OCI-M1 (cell line): ENCODE results near the gene TFB1M.
"Not testable (repeated sequence)": the region's sequence is repeated elsewhere in the genome, so short reads cannot be mapped to it uniquely, and the experiment has no call there.

Source experiments
- DNase-seq: peaks from one replicate; lab custom pipeline; 2025; lab: John Stamatoyannopoulos, UW

Gene TFB1M

GRCh38 chr6:155329460-155330132 is 15.3 kb upstream of the TFB1M start:
- no peak for DNase-seq

- DNase-seq, result no peak
These were observed 14.5 kb upstream of the TFB1M start for GRCh38 chr6:155328539-155329459.

GRCh38 chr6:155328074-155328538 is 13.8 kb upstream of the TFB1M start:
- DNase-seq, result no peak

- peak; percentile 86 for DNase-seq
These were observed 13.2 kb upstream of the TFB1M start for GRCh38 chr6:155327326-155328073.

- no peak for DNase-seq
These were observed 11.6 kb upstream of the TFB1M start for GRCh38 chr6:155325700-155326516.

- no peak for DNase-seq
These were observed 10.7 kb upstream of the TFB1M start for GRCh38 chr6:155324993-155325392.

GRCh38 chr6:155324172-155324571 is 9.9 kb upstream of the TFB1M start:
- no peak for DNase-seq

GRCh38 chr6:155319902-155320301 is 5.6 kb upstream of the TFB1M start:
- DNase-seq, result peak; percentile 83

GRCh38 chr6:155317186-155317585 is 2.9 kb upstream of the TFB1M start:
- peak; percentile 53 for DNase-seq

- DNase-seq, result no peak
These were observed 2.1 kb upstream of the TFB1M start for GRCh38 chr6:155316419-155316818.

- DNase-seq, result peak; percentile 75
These were observed 1.2 kb upstream of the TFB1M start for GRCh38 chr6:155315516-155315871.

GRCh38 chr6:155314773-155315515 is 660 bp upstream of the TFB1M start:
- peak; percentile 98 for DNase-seq

GRCh38 chr6:155313602-155314091 is 637 bp downstream of the TFB1M start:
- DNase-seq, result peak; percentile 66

- not testable (repeated sequence) for DNase-seq
These were observed 1.3 kb downstream of the TFB1M start for GRCh38 chr6:155312950-155313349.

GRCh38 chr6:155311583-155311982 is 2.7 kb downstream of the TFB1M start:
- DNase-seq, result no peak

GRCh38 chr6:155311086-155311485 is 3.2 kb downstream of the TFB1M start:
- no peak for DNase-seq

- DNase-seq, result no peak
These were observed 3.7 kb downstream of the TFB1M start for GRCh38 chr6:155310596-155310995.

- no peak for DNase-seq
These were observed 5.1 kb downstream of the TFB1M start for GRCh38 chr6:155309150-155309549.

GRCh38 chr6:155306958-155307357 is 7.3 kb downstream of the TFB1M start:
- DNase-seq, result no peak

GRCh38 chr6:155303361-155303870 is 10.9 kb downstream of the TFB1M start:
- DNase-seq, result no peak
